A549 (cell line): Measurements from ENCODE around the gene HAND1. TPM values are rescaled to one million over a fixed set of nuclear protein-coding genes. Genes with fewer than 3 reads are reported as not detected.
A peak's percentile ranks its signal among the peaks of the same experiment; 100 is the strongest.

Experiments
- ATAC-seq, 2 experiments: fragments of 200-7000 bp in 1 of 2; fragments of >200 bp in 1 of 2; cut with Nextera tagmentation in 1 of 2; cut with Tn5 transposase in 1 of 2; 3 replicates each; pipeline versions ENCODE4 v1.8.0 to v1.9.1; 2018 to 2020; ENCODE audit warnings: mild to moderate bottlenecking in 1 of 2, moderate library complexity in 1 of 2
- CTCF ChIA-PET: fragments of 300-600 bp; sonication (Branson Sonifier 250); formaldehyde crosslinking; extraction: SDS; loops from one replicate; lab custom pipeline; 2021; ENCODE audit warnings: antibody characterized with exemption, inconsistent platforms; lab: Yijun Ruan, JAX
- POLR2A ChIA-PET: fragments of 350-600 bp; formaldehyde crosslinking; extraction: SDS; loops from one replicate; lab custom pipeline; 2021; ENCODE audit warnings: antibody characterized with exemption, inconsistent platforms; lab: Yijun Ruan, JAX
- DNase-seq, 2 experiments: peaks; one replicate each; pipeline versions ENCODE4 v3.0.0 to v3.0.0-alpha.2; 2011 to 2016; ENCODE audit warnings: low read depth in 1 of 2, low spot score in 1 of 2
- FAIRE-seq: peaks from 2 replicates; lab custom pipeline; 2011; peaks lifted over from hg19 to GRCh38; lab: Jason Lieb, UNC
- H3K27ac ChIP-seq, 2 experiments: fragments of >200 bp; sonication (Bioruptor Twin); formaldehyde crosslinking; 3 replicates each; pipeline ENCODE4 v1.5.1; 2016 to 2017
- H3K4me1 ChIP-seq: fragments of >200 bp; sonication (Bioruptor Twin); formaldehyde crosslinking; 3 replicates; pipeline ENCODE4 v1.6.1; 2016
- H3K4me2 ChIP-seq: fragments of >200 bp; sonication (Bioruptor Twin); formaldehyde crosslinking; 3 replicates; pipeline ENCODE4 v1.6.1; 2016
- H3K4me3 ChIP-seq: fragments of >200 bp; sonication (Bioruptor Twin); formaldehyde crosslinking; 3 replicates; pipeline ENCODE4 v1.5.1; 2016
- H3K9me3 ChIP-seq: fragments of >200 bp; sonication (Bioruptor Twin); formaldehyde crosslinking; 3 replicates; pipeline ENCODE4 v1.6.1; 2016
- ATOH8 ChIP-seq: fragments of 250-450 bp; sonication (Bioruptor Pico); IDR thresholded peaks from 2 replicates; pipeline ENCODE4 v1.5.0; 2020; ENCODE audit warnings: low read depth, mild to moderate bottlenecking, moderate library complexity
- CEBPB ChIP-seq, 2 experiments: fragments of >200 bp in 1 of 2; sonication (Bioruptor Twin) in 1 of 2; formaldehyde crosslinking in 1 of 2; IDR thresholded peaks; 2 replicates each; pipeline ENCODE4 v1.6.1; 2012 to 2016
- CHD4 ChIP-seq: fragments of 200-600 bp; sonication (generic); IDR thresholded peaks from 2 replicates; pipeline ENCODE4 v1.6.1; 2016; ENCODE audit warnings: antibody characterized with exemption, mild to moderate bottlenecking, borderline replicate concordance
- EHF ChIP-seq: fragments of 250-450 bp; sonication (Bioruptor Pico); IDR thresholded peaks from 2 replicates; pipeline ENCODE4 v1.5.0; 2020; ENCODE audit warnings: mild to moderate bottlenecking
- ELK1 ChIP-seq: fragments of 150-350 bp; IDR thresholded peaks from 2 replicates; pipeline ENCODE4 v1.6.1; 2014; ENCODE audit warnings: low read depth, mild to moderate bottlenecking, low read length
- FOSL2 ChIP-seq, 2 experiments: fragments of 450-650 bp in 1 of 2; fragments of >200 bp in 1 of 2; sonication (Bioruptor Twin) in 1 of 2; formaldehyde crosslinking; IDR thresholded peaks; 2 replicates each; pipeline versions ENCODE4 v1.5.0 to v1.6.1; 2016 to 2020; ENCODE audit warnings: mild to moderate bottlenecking in 1 of 2, moderate library complexity in 1 of 2
- GATA3 ChIP-seq: IDR thresholded peaks from 2 replicates; pipeline ENCODE4 v1.6.1; 2012; ENCODE audit warnings: borderline replicate concordance
- HOXA7 ChIP-seq: fragments of 250-450 bp; sonication (Bioruptor Pico); IDR thresholded peaks from 2 replicates; pipeline ENCODE4 v1.5.0; 2020; ENCODE audit warnings: mild to moderate bottlenecking, moderate library complexity
- MAX ChIP-seq: IDR thresholded peaks from 2 replicates; pipeline ENCODE4 v1.6.1; 2012
- NFE2L2 ChIP-seq: fragments of 150-350 bp; conservative IDR thresholded peaks from 2 replicates; pipeline ENCODE4 v1.6.1; 2014; ENCODE audit warnings: low read length
- NPAS2 ChIP-seq: fragments of 250-450 bp; sonication (Bioruptor Pico); IDR thresholded peaks from 2 replicates; pipeline ENCODE4 v1.8.0; 2022; ENCODE audit warnings: mild to moderate bottlenecking, moderate library complexity, borderline replicate concordance
- NR3C1 ChIP-seq: fragments of >200 bp; sonication (Bioruptor Twin); formaldehyde crosslinking; IDR thresholded peaks from 3 replicates; pipeline ENCODE4 v1.6.1; 2017
- PHF8 ChIP-seq: fragments of 200-600 bp; sonication (generic); IDR thresholded peaks from 2 replicates; pipeline ENCODE4 v1.6.1; 2016; ENCODE audit warnings: low read depth, mild to moderate bottlenecking, antibody characterized with exemption, moderate library complexity, borderline replicate concordance
- RAD21 ChIP-seq, 2 experiments: fragments of >200 bp in 1 of 2; sonication (Bioruptor Twin) in 1 of 2; formaldehyde crosslinking in 1 of 2; IDR thresholded peaks in 1 of 2; conservative IDR thresholded peaks in 1 of 2; 2 replicates in 1 of 2; 3 replicates in 1 of 2; pipeline ENCODE4 v1.6.1; 2012 to 2018; ENCODE audit warnings: inconsistent platforms in 1 of 2
- REST ChIP-seq: fragments of 200-600 bp; sonication (generic); IDR thresholded peaks from 2 replicates; pipeline ENCODE4 v1.6.1; 2016; ENCODE audit warnings: antibody characterized with exemption, mild to moderate bottlenecking, moderate library complexity
- RFX5 ChIP-seq: fragments of 450-650 bp; IDR thresholded peaks from 2 replicates; pipeline ENCODE4 v1.7.1; 2014; ENCODE audit warnings: antibody characterized with exemption, mild to moderate bottlenecking, moderate library complexity
- RNF2 ChIP-seq: fragments of 200-600 bp; sonication (generic); IDR thresholded peaks from 2 replicates; pipeline ENCODE4 v1.6.1; 2016; ENCODE audit warnings: low read depth, mild to moderate bottlenecking, antibody characterized with exemption, moderate library complexity, borderline replicate concordance
- SMC3 ChIP-seq: fragments of >200 bp; sonication (Bioruptor Twin); formaldehyde crosslinking; IDR thresholded peaks from 3 replicates; pipeline ENCODE4 v1.6.1; 2018; ENCODE audit warnings: inconsistent platforms
- ZSCAN20 ChIP-seq: fragments of 250-450 bp; sonication (Bioruptor Pico); IDR thresholded peaks from 2 replicates; pipeline ENCODE4 v1.8.0; 2022; ENCODE audit warnings: mild to moderate bottlenecking, moderate library complexity
- WGBS: methylation state at CpG from one replicate; pipeline ENCODE4 v1.1.6; 2017; ENCODE audit errors: missing lambda C conversion rate; 5-methylcytosine and 5-hydroxymethylcytosine counted together
- polyA plus RNA-seq, 4 experiments: library from polyadenylated mRNA; depleted of rRNA in 3 of 4; stranded (reverse); fragments of >200 nt; fragmentation: RNase III in 1 of 4; extraction: RNeasy Plus Mini Kit Qiagen cat#74134 plus additional on column Dnase treatment in 1 of 4; gene quantifications; 2 replicates in 3 of 4; 3 replicates in 1 of 4; pipeline ENCODE4 v1.2.3, GENCODE V29; 2011 to 2017
- TF ChIP-seq, protein P1 (sequence below): fragments of >200 bp; sonication (Bioruptor Twin); formaldehyde crosslinking; IDR thresholded peaks from 3 replicates; pipeline ENCODE4 v1.5.1; 2016
- TF ChIP-seq, protein P2 (sequence below): IDR thresholded peaks from 2 replicates; pipeline ENCODE4 v1.6.1; 2012

HAND1 gene
- polyA plus RNA-seq, 2 of the 4 experiments (the other 2 are of a cell fraction): 0.04 TPM; not detected in 1

- Histone ChIP-seq H3K4me2 (peak overlapping the region; percentile 69), H3K27ac (no peak overlapping the region), H3K4me1 (peaks cover 39% of the 10 kb centered on the region), H3K9me3 (no peaks in the 10 kb centered on the region), H3K4me3 (no peak overlapping the region)
- ATAC-seq: peak; percentile 23 to 68; a peak in 3 of 6 replicates
- no peak for FAIRE-seq
- POLR2A ChIA-PET: no interaction called here
- 16% methylated on average over 15 of the region's 15 CpGs for WGBS
- TF ChIP-seq, protein P1, sequence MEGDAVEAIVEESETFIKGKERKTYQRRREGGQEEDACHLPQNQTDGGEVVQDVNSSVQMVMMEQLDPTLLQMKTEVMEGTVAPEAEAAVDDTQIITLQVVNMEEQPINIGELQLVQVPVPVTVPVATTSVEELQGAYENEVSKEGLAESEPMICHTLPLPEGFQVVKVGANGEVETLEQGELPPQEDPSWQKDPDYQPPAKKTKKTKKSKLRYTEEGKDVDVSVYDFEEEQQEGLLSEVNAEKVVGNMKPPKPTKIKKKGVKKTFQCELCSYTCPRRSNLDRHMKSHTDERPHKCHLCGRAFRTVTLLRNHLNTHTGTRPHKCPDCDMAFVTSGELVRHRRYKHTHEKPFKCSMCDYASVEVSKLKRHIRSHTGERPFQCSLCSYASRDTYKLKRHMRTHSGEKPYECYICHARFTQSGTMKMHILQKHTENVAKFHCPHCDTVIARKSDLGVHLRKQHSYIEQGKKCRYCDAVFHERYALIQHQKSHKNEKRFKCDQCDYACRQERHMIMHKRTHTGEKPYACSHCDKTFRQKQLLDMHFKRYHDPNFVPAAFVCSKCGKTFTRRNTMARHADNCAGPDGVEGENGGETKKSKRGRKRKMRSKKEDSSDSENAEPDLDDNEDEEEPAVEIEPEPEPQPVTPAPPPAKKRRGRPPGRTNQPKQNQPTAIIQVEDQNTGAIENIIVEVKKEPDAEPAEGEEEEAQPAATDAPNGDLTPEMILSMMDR: peak; percentile 80
- TF ChIP-seq SMC3: peak; percentile 57
- TF ChIP-seq RAD21 (conservative IDR thresholded peaks at IDR 0.05 in 1 of 2, IDR thresholded peaks at IDR 0.05 in 1 of 2): peak; percentile 58 to 63; a peak in 4 of 5 replicates
- TF ChIP-seq ELK1: no peak
- peak; percentile 43 to 79 for DNase-seq
- CTCF ChIA-PET: interaction anchor here (0.6 to 6.5 kb wide), 51 partner anchors 9 to 535 kb away, joined by 3 to 79 read pairs (median 5); no protein-coding TSS in a partner anchor
These were observed 42.9 kb upstream of the HAND1 start for GRCh38 chr5:154520861-154521453.

DNA sequence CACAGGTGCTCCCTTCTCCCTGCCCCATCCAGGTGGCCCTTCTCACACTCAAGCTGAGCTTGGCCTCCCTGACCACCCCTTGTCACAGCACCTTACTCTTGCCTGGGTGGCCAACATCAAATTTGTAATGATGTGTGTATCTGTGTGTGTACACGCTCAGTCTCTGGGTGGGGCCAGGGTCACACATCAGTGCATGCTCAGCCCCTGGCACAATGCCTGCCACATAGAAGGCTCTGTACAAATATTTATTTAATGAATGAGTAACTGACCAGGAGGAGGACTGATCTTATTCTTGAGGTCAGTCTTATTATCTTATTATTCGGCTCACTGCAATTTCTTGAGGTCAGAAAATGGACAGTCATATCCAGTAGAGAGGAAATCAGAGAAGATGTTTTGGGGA, 41.3 kb upstream of the HAND1 start:
- 0 out of 3 replicates have a peak overlapping the region, but pooled peaks have one; percentile 6 for H3K4me3 ChIP-seq
- H3K27ac ChIP-seq: peak overlapping the region; percentile 22 to 39; a peak in 3 of 6 replicates
- no peaks in the 10 kb centered on the region for H3K9me3 ChIP-seq
- ChIA-PET POLR2A (no interaction called here), CTCF (interaction anchor here (0.9 to 6.5 kb wide), 9 partner anchors 11 to 90 kb away, joined by 3 to 79 read pairs (median 14); no protein-coding TSS in a partner anchor)
- 0% methylated on average over 2 of the region's 2 CpGs for WGBS
- peak; percentile 76 to 83 for ATAC-seq
- peak overlapping the region; percentile 75 for H3K4me2 ChIP-seq
- peaks cover 32% of the 10 kb centered on the region for H3K4me1 ChIP-seq
- FAIRE-seq: peak; percentile 51
- peak; percentile 53 to 80 for DNase-seq
- no peak for TF ChIP-seq REST
- no peak for TF ChIP-seq CEBPB (IDR thresholded peaks at IDR 0.05)
- no peak for TF ChIP-seq ZSCAN20
- no peak for TF ChIP-seq RFX5
- TF ChIP-seq CHD4: no peak
- no peak for TF ChIP-seq EHF (CRISPR knock-in tag)
- TF ChIP-seq MAX: peak; percentile 47
- TF ChIP-seq ELK1: no peak
- TF ChIP-seq NPAS2 (CRISPR knock-in tag): no peak
- no peak for TF ChIP-seq RNF2
- TF ChIP-seq FOSL2 (IDR thresholded peaks at IDR 0.05): no peak
- peak; percentile 44 for TF ChIP-seq FOSL2 (CRISPR knock-in tag; IDR thresholded peaks at IDR 0.05)
- TF ChIP-seq ATOH8 (CRISPR knock-in tag): no peak
- TF ChIP-seq, protein P1: no peak
- TF ChIP-seq, protein P2, sequence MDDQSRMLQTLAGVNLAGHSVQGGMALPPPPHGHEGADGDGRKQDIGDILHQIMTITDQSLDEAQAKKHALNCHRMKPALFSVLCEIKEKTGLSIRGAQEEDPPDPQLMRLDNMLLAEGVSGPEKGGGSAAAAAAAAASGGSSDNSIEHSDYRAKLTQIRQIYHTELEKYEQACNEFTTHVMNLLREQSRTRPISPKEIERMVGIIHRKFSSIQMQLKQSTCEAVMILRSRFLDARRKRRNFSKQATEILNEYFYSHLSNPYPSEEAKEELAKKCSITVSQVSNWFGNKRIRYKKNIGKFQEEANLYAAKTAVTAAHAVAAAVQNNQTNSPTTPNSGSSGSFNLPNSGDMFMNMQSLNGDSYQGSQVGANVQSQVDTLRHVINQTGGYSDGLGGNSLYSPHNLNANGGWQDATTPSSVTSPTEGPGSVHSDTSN: no peak
- TF ChIP-seq HOXA7: no peak
- no peak for TF ChIP-seq PHF8
- no peak for TF ChIP-seq NR3C1
- no peak for TF ChIP-seq NFE2L2
- TF ChIP-seq GATA3: peak; percentile 46; the same call in 1 of the 2 replicates
